ENCODE data around the gene PPIE.

DNA sequence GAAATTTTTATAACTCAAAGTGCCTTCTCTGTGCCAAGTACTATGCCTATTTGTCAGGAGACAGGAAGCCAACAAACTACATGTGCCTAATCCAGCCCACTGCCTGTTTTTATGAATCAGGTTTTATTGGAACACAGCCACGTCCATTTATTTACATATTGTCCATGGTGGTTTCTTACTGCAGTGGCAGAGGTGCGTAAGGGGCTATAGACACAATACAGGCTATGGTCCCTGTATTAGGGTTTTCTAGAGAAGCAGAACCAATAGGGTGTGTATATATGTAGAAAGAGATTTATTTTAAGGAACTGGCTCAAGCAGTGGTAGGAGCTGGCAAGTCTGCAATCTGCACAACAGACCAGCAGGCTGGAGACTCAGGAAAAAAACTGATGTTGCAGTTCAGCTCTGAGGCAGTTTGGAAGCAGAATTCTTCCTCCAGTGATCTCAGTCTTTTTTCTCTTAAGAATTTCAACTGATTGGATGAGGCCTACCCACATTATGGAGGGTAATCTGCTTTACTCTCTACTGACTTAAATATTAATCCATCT is 15.4 kb downstream of the PPIE start:
- no peak for TF ChIP-seq EP300 (IDR thresholded peaks at IDR 0.05)
- TF ChIP-seq, protein P1, sequence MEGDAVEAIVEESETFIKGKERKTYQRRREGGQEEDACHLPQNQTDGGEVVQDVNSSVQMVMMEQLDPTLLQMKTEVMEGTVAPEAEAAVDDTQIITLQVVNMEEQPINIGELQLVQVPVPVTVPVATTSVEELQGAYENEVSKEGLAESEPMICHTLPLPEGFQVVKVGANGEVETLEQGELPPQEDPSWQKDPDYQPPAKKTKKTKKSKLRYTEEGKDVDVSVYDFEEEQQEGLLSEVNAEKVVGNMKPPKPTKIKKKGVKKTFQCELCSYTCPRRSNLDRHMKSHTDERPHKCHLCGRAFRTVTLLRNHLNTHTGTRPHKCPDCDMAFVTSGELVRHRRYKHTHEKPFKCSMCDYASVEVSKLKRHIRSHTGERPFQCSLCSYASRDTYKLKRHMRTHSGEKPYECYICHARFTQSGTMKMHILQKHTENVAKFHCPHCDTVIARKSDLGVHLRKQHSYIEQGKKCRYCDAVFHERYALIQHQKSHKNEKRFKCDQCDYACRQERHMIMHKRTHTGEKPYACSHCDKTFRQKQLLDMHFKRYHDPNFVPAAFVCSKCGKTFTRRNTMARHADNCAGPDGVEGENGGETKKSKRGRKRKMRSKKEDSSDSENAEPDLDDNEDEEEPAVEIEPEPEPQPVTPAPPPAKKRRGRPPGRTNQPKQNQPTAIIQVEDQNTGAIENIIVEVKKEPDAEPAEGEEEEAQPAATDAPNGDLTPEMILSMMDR (IDR thresholded peaks at IDR 0.05) = no peak
- no peak for TF ChIP-seq POLR2A (IDR thresholded peaks at IDR 0.05)
- TF ChIP-seq POLR2AphosphoS5 (IDR thresholded peaks at IDR 0.05) = no peak
